Measurements from ENCODE around the gene ZNF91.
A peak's percentile ranks its signal among the peaks of the same experiment; 100 is the strongest.
"Not testable (repeated sequence)": the region's sequence is repeated elsewhere in the genome, so short reads cannot be mapped to it uniquely, and the experiment has no call there.

The ZNF91 gene

GRCh38 chr19:23395041-23395721, at the start of gene ZNF91:
TSS of gene ZNF91 (minus strand) at chr19:23395471. CDS start at chr19:23395354, 117 bp downstream.
- FAIRE-seq = peak; percentile 92

- no peak for FAIRE-seq
These were observed 45.5 kb upstream of the ZNF91 start for GRCh38 chr19:23440791-23441190.

- FAIRE-seq = no peak
These were observed 44.9 kb upstream of the ZNF91 start for GRCh38 chr19:23440207-23440606.

GRCh38 chr19:23439623-23440022, 44.4 kb upstream of the ZNF91 start:
- FAIRE-seq = no peak

GRCh38 chr19:23437901-23438300, 42.6 kb upstream of the ZNF91 start:
- FAIRE-seq = no peak

GRCh38 chr19:23436944-23437343, 41.7 kb upstream of the ZNF91 start:
- no peak for FAIRE-seq

GRCh38 chr19:23436318-23436717, 41.0 kb upstream of the ZNF91 start:
- no peak for FAIRE-seq

GRCh38 chr19:23420824-23421223, 25.6 kb upstream of the ZNF91 start:
- no peak for FAIRE-seq

- not testable (repeated sequence) for FAIRE-seq
These were observed 24.0 kb upstream of the ZNF91 start for GRCh38 chr19:23419261-23419660.

- FAIRE-seq = no peak
These were observed 20.4 kb upstream of the ZNF91 start for GRCh38 chr19:23415561-23416191.

- no peak for FAIRE-seq
These were observed 19.8 kb upstream of the ZNF91 start for GRCh38 chr19:23415034-23415433.

- FAIRE-seq = no peak
These were observed 14.9 kb upstream of the ZNF91 start for GRCh38 chr19:23410155-23410554.

GRCh38 chr19:23409392-23410048, 14.2 kb upstream of the ZNF91 start:
- no peak for FAIRE-seq

- no peak for FAIRE-seq
These were observed 12.4 kb upstream of the ZNF91 start for GRCh38 chr19:23407616-23408133.

GRCh38 chr19:23406721-23407120, 11.4 kb upstream of the ZNF91 start:
- no peak for FAIRE-seq

- no peak for FAIRE-seq
These were observed 10.8 kb upstream of the ZNF91 start for GRCh38 chr19:23406091-23406490.

- FAIRE-seq = no peak
These were observed 9.4 kb upstream of the ZNF91 start for GRCh38 chr19:23404676-23405075.

- FAIRE-seq = no peak
These were observed 8.5 kb upstream of the ZNF91 start for GRCh38 chr19:23403581-23404324.

- FAIRE-seq = no peak
These were observed 7.8 kb upstream of the ZNF91 start for GRCh38 chr19:23403052-23403451.

- FAIRE-seq = no peak
These were observed 7.1 kb upstream of the ZNF91 start for GRCh38 chr19:23402388-23402787.

GRCh38 chr19:23401086-23401610, 5.9 kb upstream of the ZNF91 start:
- no peak for FAIRE-seq

GRCh38 chr19:23399443-23399842, 4.2 kb upstream of the ZNF91 start:
- no peak for FAIRE-seq

GRCh38 chr19:23395722-23396117, 449 bp upstream of the ZNF91 start:
- not testable (repeated sequence) for FAIRE-seq
